Kidney epithelial cell (primary cell): ENCODE results near the gene CXCR3. TPM values are rescaled to one million over a fixed set of nuclear protein-coding genes. Genes with fewer than 3 reads are reported as not detected.
"Not testable (repeated sequence)": the region's sequence is repeated elsewhere in the genome, so short reads cannot be mapped to it uniquely, and the experiment has no call there.

ENCODE experiments used
- DNase-seq: peaks from one replicate; pipeline ENCODE4 v3.0.0-alpha.2; 2010; ENCODE audit warnings: low read depth
- H3K27me3 ChIP-seq: 2 replicates; pipeline ENCODE4 v1.6.0; 2011; ENCODE audit warnings: low read length; ENCODE audit not compliant: control insufficient read depth, insufficient read depth
- H3K36me3 ChIP-seq: 2 replicates; pipeline ENCODE4 v1.5.1; 2011; ENCODE audit warnings: low read length; ENCODE audit not compliant: control insufficient read depth, insufficient read depth
- H3K4me3 ChIP-seq: 2 replicates; pipeline ENCODE4 v1.5.1; 2011; ENCODE audit warnings: low read depth, mild to moderate bottlenecking, control low read depth, low read length
- total RNA-seq: library from RNA; depleted of rRNA; stranded (reverse); fragments of >200 nt; gene quantifications from 2 replicates; pipeline ENCODE4 v1.2.3, GENCODE V29; 2015
- TF ChIP-seq, protein P1 (sequence below): IDR thresholded peaks from 2 replicates; pipeline ENCODE4 v1.5.1; 2011; ENCODE audit warnings: mild to moderate bottlenecking, moderate library complexity, low read length, control low read depth, inconsistent platforms; ENCODE audit not compliant: insufficient read depth, poor library complexity, severe bottlenecking

Gene CXCR3
- total RNA-seq, 1 donor from 2014 or later, result not detected

DNA sequence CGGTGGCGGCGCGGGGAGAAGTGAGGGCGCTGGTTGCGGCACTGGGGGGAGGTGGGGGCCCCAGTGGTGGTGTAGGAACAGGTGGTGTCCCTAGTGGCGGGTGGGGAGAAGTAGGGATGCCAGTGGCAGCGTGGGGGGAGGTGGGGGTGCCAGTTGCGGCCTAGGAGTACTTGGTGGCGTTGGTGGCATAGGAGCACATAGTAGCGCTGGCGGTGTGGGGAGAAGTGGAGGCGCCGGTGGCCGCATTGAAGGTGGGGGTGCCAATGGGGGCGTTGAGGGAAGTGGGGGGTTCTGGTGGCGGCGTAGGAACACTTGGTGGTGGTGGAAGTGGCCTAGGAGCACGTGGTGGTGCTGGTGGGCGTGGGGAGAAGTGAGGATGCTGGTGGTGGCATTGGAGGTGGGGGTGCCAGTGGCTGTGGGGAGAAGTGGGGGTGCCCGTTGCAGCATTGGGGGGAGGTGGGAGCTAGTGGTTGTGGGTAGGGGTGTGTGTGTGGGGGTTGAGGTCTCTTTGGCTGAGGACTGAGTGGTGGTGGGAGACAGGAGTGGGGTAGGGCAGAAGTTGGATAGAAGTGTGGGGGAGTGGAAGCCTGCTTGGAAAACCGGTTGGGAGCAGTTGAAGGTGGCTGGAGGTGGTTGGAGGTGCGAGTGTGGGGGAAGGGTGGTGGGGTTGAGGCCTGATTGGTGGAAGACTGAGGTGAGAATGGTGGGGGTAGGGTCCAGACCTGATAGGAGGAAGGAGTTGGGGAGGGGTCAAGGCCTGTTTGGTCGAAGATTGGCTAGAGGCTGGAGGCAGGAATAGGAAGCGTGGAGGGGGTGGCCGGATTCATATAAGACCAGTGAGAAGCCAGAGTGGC is 38.9 kb downstream of the CXCR3 start:
- Histone ChIP-seq H3K36me3 (no peaks in the 10 kb centered on the region), H3K4me3 (no peak overlapping the region), H3K27me3 (no peaks in the 10 kb centered on the region)
- DNase-seq, result no peak
- TF ChIP-seq, protein P1, sequence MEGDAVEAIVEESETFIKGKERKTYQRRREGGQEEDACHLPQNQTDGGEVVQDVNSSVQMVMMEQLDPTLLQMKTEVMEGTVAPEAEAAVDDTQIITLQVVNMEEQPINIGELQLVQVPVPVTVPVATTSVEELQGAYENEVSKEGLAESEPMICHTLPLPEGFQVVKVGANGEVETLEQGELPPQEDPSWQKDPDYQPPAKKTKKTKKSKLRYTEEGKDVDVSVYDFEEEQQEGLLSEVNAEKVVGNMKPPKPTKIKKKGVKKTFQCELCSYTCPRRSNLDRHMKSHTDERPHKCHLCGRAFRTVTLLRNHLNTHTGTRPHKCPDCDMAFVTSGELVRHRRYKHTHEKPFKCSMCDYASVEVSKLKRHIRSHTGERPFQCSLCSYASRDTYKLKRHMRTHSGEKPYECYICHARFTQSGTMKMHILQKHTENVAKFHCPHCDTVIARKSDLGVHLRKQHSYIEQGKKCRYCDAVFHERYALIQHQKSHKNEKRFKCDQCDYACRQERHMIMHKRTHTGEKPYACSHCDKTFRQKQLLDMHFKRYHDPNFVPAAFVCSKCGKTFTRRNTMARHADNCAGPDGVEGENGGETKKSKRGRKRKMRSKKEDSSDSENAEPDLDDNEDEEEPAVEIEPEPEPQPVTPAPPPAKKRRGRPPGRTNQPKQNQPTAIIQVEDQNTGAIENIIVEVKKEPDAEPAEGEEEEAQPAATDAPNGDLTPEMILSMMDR, result no peak

DNA sequence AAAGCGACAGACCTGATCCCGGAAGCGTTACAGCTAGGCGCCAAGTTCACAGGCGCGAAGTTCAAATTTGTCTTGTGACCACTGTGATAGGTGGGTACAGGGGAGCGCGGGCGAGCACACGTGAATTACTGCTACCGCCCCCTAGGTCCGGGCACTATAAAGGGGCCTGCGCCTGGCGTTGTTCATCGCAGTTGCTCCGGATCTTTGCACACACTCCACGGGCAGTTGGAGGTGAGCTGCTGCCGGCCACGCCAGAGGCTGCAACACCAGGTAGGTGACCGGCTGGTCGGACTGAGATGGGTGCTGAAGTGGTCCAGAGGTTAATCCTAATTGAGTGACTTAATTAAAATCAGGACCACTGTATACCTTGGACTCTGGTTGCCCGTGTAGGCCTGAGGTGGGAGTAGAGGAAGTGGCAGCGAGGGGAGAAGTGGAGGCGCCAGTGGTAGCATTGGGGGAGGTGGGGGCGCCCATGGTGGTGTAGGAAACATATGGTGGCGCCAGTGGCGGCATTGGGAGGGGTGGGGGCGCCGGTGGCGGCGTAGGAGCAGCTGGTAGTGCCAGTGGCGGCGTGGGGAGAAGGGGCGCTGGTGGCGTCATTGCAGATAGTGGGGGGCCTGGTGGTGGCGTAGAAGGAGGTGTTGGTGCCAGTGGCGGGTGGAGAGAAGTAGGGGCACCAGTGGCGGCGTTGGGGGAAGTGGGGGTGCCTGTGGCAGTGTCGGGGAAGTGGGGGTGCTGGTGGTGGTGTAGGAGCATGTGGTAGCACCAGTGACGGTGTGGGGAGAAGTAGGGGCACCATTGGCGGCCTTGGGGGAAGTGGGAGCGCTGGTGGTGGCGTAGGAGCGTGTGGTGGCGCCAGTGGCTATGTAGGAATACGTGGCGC is 39.8 kb downstream of the CXCR3 start, which contains the start of gene GCNA:
Gene GCNA, plus strand, starts transcription at position 185 of the 883 bp plus-strand sequence. CDS start 2,385 bp downstream, outside the sequence.
- TF ChIP-seq, protein P1, result no peak
- Histone ChIP-seq H3K27me3 (no peaks in the 10 kb centered on the region), H3K4me3 (no peak within 1 kb of the TSS), H3K36me3 (no peaks in the 10 kb centered on the region)
- no peak for DNase-seq

- DNase-seq, result no peak
- Histone ChIP-seq H3K27me3 (no peaks in the 10 kb centered on the region), H3K4me3 (no peak overlapping the region), H3K36me3 (no peaks in the 10 kb centered on the region)
- TF ChIP-seq, protein P1, result no peak
Observed at GRCh38 chrX:71577682-71578081, 40.6 kb downstream of the CXCR3 start.

DNA sequence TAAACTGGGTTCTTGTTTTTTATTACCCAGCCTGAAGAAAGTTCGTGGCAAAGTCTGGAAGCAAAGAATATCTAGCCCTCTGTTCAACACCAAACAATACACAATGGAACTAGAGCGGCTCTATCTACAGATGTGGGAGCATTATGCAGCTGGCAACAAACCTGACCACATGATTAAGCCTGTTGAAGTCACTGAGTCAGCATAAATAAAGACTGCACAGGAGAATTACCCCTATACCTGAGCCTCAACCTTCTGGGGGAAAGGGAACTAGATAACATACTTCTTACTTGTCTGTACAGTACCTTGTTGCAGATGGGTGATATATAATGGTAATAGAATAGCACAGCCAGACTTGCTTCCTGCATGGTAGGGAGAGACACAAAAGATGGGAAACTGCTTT is 44.7 kb downstream of the CXCR3 start:
- no peaks in the 10 kb centered on the region for H3K36me3 ChIP-seq
- no peak for DNase-seq
- TF ChIP-seq, protein P1, result no peak
- H3K27me3 ChIP-seq, result no peaks in the 10 kb centered on the region
- H3K4me3 ChIP-seq, result no peak overlapping the region

DNA sequence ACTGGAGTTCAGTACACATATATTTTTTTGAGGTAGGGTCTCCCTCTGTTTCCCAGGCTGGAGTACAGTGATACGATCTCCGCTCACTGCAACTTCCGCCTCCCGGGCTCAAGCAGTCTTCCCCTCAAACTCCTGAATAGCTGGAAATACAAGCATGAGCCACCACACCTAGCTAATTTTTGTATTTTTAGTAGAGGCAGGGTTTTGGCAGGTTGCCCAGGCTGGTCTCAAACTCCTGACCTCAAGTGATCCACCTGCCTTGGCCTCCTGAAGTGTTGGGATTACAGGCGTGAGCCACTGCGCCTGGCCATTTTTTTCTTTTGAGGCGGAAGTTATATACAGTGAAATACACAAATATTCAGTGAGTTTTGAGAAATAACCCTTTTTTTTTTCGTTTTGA is 46.9 kb downstream of the CXCR3 start:
- DNase-seq, H3K4me3 ChIP-seq, H3K36me3 ChIP-seq, H3K27me3 ChIP-seq: not testable (repeated sequence)

Other genes with a start within 250 kb of the CXCR3 start
- 71.7 and 82.2 TPM in 2 replicates for gene OGT, start 85.4 kb downstream of the CXCR3 start, total RNA-seq
- gene GCNA, start 40.1 kb downstream of the CXCR3 start, total RNA-seq, result 3.1 and 4.1 TPM in 2 replicates
- gene CXorf49, start 99.8 kb upstream of the CXCR3 start, total RNA-seq, result 52.7 and 80.7 TPM in 2 replicates
- gene CXorf49B, start 144.8 kb upstream of the CXCR3 start, total RNA-seq, result not detected in 2 replicates